Stomach (tissue), 4 donors: ENCODE results near the gene SORCS2.

Experiments
- CTCF ChIP-seq, 7 experiments: fragments of 450-650 bp in 4 of 7; fragments of 200-600 bp in 3 of 7; sonication (generic) in 3 of 7; IDR thresholded peaks; one replicate each; pipeline ENCODE4 v1.5.1; 2016 to 2019; ENCODE audit warnings: antibody characterized with exemption in 7 of 7, control low read depth in 2 of 7, mild to moderate bottlenecking in 1 of 7
- EP300 ChIP-seq: sonication (generic); formaldehyde crosslinking; IDR thresholded peaks from one replicate; pipeline ENCODE4 v1.6.1; 2017; ENCODE audit warnings: antibody characterized with exemption
- POLR2A ChIP-seq, 4 donors: fragments of 450-650 bp; IDR thresholded peaks; one replicate each; pipeline ENCODE4 v1.6.1; 2016; ENCODE audit warnings: antibody characterized with exemption in 4 of 4, control low read depth in 2 of 4, mild to moderate bottlenecking in 1 of 4, moderate library complexity in 1 of 4
- POLR2AphosphoS5 ChIP-seq, 3 donors: sonication (generic); formaldehyde crosslinking; IDR thresholded peaks; one replicate each; pipeline ENCODE4 v1.6.1; 2016; ENCODE audit warnings: antibody characterized with exemption in 3 of 3

- TF ChIP-seq CTCF (IDR thresholded peaks at IDR 0.05) (no peak), POLR2AphosphoS5 (IDR thresholded peaks at IDR 0.05) (no peak), POLR2A (IDR thresholded peaks at IDR 0.05) (no peak), EP300 (no peak)
These were observed 383.1 kb downstream of the SORCS2 start for GRCh38 chr4:7575426-7575825.
